ENCODE data around the gene IFNA16. TPM values are rescaled to one million over a fixed set of nuclear protein-coding genes. Genes with fewer than 3 reads are reported as not detected.
"Not testable (repeated sequence)": the region's sequence is repeated elsewhere in the genome, so short reads cannot be mapped to it uniquely, and the experiment has no call there.

IFNA16 gene
- total RNA-seq, 4 donors from 2014 or later = not detected

DNA sequence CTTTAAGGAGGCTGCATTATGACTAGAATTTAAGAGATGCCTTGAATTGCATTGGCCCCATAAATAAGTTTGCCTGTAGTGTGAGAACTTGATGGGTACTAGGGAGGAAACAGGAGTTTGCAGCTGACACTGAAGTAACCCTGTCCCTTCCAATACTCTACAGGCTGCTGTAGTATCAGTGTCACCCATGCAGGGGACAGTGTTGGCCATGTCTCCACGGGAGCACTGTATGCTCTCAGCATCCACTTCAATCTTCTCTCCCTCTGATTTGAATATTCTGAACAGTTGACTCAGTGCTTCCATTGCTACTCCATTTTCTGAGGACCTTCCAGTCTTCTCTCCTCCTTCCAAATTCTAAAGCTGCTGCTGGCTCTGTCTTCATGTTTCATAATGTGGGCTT lies 34.1 kb upstream of the IFNA16 start:
- Histone ChIP-seq H3K4me3 (no peak overlapping the region), H3K4me1 (peaks cover 0 to 11% (median 0%) of the 10 kb centered on the region in 4 donors), H3K27ac (no peak overlapping the region), H3K36me3 (no peaks in the 10 kb centered on the region), H3K9me3 (no peaks in the 10 kb centered on the region), H3K27me3 (no peaks in the 10 kb centered on the region)
- no peak for TF ChIP-seq POLR2A (IDR thresholded peaks at IDR 0.05)
- no peak for TF ChIP-seq EP300 (IDR thresholded peaks at IDR 0.05)
- TF ChIP-seq CTCF (IDR thresholded peaks at IDR 0.05) = no peak
- WGBS, 2 donors = 29 to 52% methylated on average over 1 of the region's 1 CpG
- no peak for DNase-seq (ENCODE audit: low spot score in 2 of 2)

GRCh38 chr9:21244836-21245235 lies 27.7 kb upstream of the IFNA16 start:
- TF ChIP-seq EP300 (IDR thresholded peaks at IDR 0.05) (no peak), POLR2A (IDR thresholded peaks at IDR 0.05) (no peak), CTCF (IDR thresholded peaks at IDR 0.05) (no peak)
- no peaks in the 10 kb centered on the region for H3K4me1 ChIP-seq
- WGBS, 2 donors = 41 to 50% methylated on average over 2 of the region's 2 CpGs
- no peak overlapping the region for H3K27ac ChIP-seq
- H3K36me3 ChIP-seq = no peaks in the 10 kb centered on the region
- no peak for DNase-seq (ENCODE audit: low spot score in 2 of 2)
- no peaks in the 10 kb centered on the region for H3K9me3 ChIP-seq
- no peaks in the 10 kb centered on the region for H3K27me3 ChIP-seq
- H3K4me3 ChIP-seq = no peak overlapping the region

DNA sequence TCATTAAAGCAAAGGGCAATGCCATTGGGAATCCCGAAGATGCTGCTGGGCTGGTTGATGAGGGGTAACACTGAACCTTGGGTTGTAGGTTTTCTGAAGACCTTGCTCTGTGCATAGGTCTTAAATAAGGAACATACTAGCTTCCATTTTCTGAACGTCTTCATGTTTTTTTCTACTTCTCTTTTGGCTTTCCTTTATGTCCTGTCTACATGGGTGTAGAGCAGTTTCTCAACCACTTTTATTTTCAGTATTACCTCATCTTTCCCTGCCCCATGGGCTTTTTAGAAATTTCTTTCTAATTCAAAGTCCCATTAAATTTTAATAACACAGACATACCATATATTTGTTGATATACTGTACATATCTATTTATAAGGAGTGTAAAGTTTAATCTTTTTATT lies 22.8 kb upstream of the IFNA16 start, which contains the start of gene IFNA14:
TSS of gene IFNA14 (minus strand) at position 95 of the 400 bp plus-strand sequence. CDS start at position 25, 70 bp downstream.
- Histone ChIP-seq H3K9me3 (no peaks in the 10 kb centered on the region), H3K27me3 (no peaks in the 10 kb centered on the region), H3K4me1 (no peaks in the 10 kb centered on the region), H3K27ac (no peak within 1 kb of the TSS), H3K4me3 (no peak within 1 kb of the TSS), H3K36me3 (no peaks in the 10 kb centered on the region)
- no peak for DNase-seq (ENCODE audit: low spot score in 2 of 2)
- 81 to 85% methylated on average over 2 of the region's 2 CpGs for WGBS, 2 donors
- TF ChIP-seq CTCF (IDR thresholded peaks at IDR 0.05) = no peak
- no peak for TF ChIP-seq POLR2A (IDR thresholded peaks at IDR 0.05)
- TF ChIP-seq EP300 (IDR thresholded peaks at IDR 0.05) = no peak

DNA sequence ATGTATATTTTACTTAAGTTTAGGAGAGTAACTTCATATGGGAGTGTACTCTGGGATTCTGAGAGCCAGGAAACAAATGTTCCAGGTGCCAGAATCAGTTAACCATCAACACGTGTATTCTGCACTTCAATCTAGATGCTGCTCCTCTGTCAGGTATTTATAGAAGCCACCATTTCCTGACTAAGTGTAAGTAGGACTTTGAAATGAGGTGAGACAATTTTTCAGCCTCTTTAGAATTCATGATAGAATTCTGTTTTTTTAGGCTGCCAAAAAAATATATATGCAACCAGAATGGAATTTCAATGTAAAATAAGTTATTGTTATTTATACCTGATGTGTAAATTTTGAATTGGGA lies 19.2 kb upstream of the IFNA16 start:
- DNase-seq (ENCODE audit: low spot score in 2 of 2); H3K27me3 ChIP-seq; H3K27ac ChIP-seq; H3K4me3 ChIP-seq; H3K4me1 ChIP-seq; H3K36me3 ChIP-seq; H3K9me3 ChIP-seq: not testable (repeated sequence)
- 16 to 29% methylated on average over 1 of the region's 1 CpG for WGBS, 2 donors

GRCh38 chr9:21235468-21236359 lies 18.6 kb upstream of the IFNA16 start:
- not testable (repeated sequence) for H3K9me3 ChIP-seq, H3K27me3 ChIP-seq, H3K36me3 ChIP-seq, H3K4me1 ChIP-seq, H3K27ac ChIP-seq, H3K4me3 ChIP-seq
- 29 to 35% methylated on average over 8 of the region's 8 CpGs for WGBS, 2 donors
- DNase-seq (ENCODE audit: low spot score in 2 of 2) = peak in 1 of 2 donors; percentile 41
- peak in 3 of 5 experiments; percentile 19 to 35 (median 23) for TF ChIP-seq CTCF (IDR thresholded peaks at IDR 0.05)

All from tibial nerve (tissue), 4 donors.